Hematopoietic multipotent progenitor cell treated with erythropoietin and hydrocortisone succinate and interleukin-3 and kit ligand, for 15 days (in vitro differentiated cells): ENCODE results near the gene KATNB1.
"Not testable (repeated sequence)": the region's sequence is repeated elsewhere in the genome, so short reads cannot be mapped to it uniquely, and the experiment has no call there.

Source experiments
- DNase-seq: peaks from one replicate; pipeline ENCODE4 v3.0.0-alpha.2; 2015; ENCODE audit warnings: low spot score

Gene KATNB1

DNA sequence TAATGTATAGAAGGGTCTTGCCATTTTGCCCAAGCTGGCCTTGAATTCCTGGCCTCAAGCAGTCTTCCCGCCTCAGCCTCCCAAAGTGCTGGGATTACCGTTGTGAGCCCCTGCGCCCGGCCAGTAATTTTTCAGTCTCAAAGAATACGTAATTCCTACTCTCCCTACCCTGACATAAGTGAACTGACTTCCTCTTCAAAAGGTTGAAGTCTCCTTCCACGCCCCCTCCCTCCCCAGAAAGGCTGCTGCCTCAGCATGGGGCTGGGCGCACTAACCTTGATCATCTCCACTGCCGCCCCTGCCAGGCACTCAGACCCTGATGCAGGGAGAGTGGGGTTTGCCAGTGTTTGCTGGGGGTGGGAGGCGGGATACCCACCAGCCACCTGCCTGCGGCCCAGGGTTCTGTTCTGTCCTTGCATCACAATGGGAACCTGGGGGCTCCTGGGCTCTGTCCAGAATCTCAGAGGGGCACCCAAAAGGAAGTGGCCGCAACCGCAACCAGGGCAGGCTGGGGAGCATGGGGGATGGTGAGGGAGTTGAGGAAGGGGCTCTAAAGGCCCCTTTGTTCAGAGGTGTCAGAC, 39.2 kb downstream of the KATNB1 start:
- no peak for DNase-seq

DNA sequence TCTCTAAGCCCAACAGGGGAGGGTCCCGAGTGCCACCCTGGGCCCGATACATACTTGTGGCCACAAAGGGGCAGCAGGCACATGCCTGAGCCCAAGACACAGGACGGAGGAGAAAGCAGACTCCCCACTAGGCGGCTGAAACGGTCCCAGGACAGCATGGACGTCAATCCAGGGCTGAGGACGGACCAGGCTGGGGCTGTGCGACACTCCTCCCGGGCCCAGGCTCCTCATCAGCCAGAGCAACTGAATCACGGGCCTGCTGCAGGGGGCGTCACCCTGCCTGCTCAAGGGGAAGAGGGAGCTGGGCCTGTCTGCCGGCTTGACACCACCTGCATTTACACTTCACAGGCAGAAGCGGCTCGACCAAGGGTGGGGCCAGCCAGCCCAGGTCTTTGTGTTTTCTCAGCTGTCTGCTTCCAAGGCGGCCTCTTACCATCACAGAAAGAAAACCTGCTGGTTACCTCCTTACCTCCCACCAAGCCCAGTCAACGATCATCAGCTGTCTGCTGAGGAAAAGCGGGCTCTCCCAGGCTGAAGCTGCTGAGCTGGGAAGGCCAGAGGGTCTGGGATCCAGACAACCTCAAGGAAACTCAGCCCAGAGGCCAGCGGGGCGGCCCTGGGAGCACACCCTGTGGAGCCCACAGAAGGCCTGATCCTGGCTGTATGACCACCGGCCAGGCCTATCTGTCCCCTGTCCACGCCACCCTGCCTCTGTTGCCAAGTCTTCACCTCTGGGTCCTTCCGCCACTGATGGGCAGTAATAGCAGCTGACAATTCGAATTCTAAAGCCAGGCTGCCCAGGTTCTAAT, 40.3 kb downstream of the KATNB1 start:
- DNase-seq: no peak

- DNase-seq: no peak
Measured at GRCh38 chr16:57778658-57779057, 43.1 kb downstream of the KATNB1 start.

GRCh38 chr16:57779836-57780235, 44.3 kb downstream of the KATNB1 start:
- DNase-seq: not testable (repeated sequence)

DNA sequence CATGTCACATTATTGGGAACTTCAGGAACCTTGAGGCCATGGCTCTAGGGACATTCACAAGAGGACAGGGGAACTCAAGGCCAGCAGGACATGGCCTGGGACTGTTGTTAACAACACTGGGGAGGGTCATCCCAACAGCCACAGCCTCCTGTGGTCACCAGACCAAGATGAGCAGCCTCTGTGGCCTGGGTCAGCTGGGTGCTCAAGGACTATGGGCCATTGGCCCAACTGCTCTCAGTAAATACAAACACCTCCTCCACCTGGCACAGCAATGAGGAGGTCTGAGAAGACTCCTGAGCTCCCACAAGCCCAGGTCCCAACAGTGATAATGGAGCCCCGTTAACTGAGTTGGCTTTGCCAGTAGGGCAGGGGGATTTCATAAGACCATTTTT, 45.8 kb downstream of the KATNB1 start:
- no peak for DNase-seq

DNA sequence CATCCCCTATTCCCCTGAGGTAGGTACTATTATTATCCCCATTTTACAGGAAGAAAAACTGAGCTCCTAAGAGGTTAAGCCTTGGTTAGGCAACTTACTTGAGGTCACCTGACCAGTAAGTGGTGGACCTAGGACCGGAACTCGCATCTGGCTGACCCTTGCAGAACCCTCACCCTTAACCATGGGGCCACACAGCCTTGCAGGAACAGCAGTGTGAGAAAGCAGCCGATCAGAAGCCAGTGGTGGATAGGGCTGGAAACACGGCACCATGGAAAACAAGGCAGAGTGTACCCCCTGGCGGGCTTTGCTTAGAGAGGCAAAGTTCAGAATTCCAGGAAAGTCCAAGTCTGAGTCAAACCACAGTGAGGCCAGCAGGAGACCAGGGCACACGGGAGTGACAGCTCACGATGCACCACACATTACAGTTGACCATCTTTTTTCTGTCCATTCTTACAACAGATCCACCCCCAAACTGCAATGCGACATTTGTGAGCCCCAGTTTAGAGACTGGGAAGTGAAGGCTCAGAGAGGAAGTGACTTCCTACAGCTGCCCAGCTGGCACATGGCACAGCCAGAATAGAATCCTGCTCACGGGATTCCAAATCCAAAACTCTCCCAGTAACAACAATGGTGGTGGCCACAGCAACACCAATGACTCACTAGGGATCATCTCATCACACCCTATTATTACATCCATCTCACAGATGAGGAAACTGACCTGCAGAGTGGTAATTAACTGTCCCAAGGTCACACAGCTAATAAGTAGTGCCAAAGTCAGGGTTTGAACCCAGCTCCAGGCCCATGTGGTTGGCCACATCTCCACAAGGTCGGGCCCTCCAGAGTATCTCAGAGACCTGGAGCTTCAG, 46.4 kb downstream of the KATNB1 start:
- no peak for DNase-seq

DNA sequence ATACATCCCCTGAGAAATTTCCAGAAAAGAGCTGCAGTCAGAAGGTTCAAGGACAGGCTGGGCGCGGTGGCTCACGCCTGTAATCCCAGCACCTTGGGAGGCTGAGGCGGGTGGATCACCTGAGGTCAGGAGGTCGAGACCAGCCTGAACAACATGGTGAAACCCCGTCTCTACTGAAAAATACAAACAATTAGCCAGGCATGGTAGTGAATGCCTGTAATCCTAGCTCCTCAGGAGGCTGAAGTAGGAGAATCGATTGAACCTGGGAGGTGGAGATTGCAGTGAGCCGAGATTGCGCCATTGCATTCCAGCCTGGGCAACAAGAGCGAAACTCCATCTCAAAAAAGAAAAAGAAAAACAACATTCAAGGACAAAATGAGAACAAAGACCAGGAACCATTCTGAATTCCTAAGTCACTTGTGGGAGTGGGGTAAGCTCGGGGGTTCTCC, 47.1 kb downstream of the KATNB1 start:
- DNase-seq: not testable (repeated sequence)

DNA sequence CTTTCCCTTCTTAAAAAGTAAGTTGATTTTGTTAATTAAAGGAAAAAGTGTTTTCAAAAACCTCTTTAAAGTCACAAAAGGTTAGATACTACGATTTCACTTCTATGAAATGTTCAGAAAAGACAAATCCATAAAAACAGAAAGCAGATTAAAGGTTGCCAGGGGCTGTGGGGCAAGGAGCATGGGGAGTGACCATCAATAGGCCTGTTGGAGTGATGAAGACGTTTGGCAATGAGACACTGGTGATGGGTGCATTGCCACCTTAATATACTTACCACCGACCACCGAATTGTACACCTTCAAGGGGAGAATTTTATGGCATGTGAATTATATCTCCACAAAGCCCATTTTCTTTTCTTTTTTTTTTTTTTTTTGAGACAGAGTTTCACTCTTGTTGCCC, 47.5 kb downstream of the KATNB1 start:
- no peak for DNase-seq

DNA sequence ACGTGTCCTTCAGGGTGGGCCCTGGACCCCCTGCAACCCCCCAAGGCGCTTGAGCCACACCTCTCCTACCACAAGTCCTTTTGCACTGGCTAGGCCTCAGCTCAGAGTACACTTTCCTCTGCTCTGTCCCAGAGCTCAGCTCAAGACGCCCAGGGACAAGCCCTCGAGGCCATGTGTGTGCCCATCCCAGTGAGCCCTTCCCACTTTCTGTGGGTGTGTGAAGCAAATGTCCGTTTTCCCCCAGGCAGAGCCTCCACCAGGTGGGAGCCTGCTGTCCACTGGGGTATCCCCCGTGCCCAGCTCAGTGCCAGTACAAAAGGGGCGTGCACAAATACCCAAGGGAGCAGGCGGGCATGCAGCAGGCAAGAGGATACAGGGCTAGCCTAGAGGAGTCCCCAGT, 48.3 kb downstream of the KATNB1 start:
- DNase-seq: no peak

- no peak for DNase-seq
Measured at GRCh38 chr16:57784334-57784733, 48.8 kb downstream of the KATNB1 start.

DNA sequence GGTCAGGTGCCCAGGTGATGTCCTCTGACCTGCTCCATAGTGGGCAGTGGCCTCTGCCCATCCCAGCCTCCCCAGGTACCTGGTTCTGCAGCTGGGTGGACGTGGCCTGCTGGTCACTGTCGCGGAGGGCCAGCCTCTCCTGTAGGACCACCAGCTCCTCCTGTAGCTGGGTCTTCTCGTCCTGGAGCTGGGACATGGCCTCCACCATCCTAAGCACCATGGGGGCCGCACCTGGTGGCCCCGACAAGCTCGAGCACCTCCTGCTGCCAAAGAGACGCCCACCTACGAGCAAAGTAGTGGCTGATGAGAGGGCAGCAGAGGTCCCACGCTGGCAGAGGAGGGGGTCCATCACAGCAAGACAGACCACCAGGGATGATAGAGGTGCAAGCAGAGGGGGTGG, 49.8 kb downstream of the KATNB1 start:
- DNase-seq: no peak

DNA sequence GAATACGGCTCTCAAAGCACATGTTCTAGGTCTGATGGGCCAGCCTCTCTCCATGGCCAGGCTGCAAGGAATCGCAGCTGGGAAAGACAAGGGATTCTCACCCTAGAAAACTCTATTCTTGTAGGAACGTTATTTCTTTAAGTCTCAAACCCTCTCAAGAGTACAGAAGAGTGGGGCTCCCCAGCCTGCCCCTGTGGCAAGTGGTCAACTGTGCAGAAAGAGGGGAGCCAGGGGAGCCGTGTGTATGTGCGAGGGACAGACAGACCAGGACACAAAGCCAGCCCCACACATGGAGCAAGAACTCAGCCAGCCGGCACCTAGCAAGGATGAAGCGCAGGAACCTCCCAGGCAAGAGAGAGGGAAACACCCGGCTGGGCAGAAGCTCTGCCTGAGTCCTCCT, 50.4 kb downstream of the KATNB1 start:
- no peak for DNase-seq

DNA sequence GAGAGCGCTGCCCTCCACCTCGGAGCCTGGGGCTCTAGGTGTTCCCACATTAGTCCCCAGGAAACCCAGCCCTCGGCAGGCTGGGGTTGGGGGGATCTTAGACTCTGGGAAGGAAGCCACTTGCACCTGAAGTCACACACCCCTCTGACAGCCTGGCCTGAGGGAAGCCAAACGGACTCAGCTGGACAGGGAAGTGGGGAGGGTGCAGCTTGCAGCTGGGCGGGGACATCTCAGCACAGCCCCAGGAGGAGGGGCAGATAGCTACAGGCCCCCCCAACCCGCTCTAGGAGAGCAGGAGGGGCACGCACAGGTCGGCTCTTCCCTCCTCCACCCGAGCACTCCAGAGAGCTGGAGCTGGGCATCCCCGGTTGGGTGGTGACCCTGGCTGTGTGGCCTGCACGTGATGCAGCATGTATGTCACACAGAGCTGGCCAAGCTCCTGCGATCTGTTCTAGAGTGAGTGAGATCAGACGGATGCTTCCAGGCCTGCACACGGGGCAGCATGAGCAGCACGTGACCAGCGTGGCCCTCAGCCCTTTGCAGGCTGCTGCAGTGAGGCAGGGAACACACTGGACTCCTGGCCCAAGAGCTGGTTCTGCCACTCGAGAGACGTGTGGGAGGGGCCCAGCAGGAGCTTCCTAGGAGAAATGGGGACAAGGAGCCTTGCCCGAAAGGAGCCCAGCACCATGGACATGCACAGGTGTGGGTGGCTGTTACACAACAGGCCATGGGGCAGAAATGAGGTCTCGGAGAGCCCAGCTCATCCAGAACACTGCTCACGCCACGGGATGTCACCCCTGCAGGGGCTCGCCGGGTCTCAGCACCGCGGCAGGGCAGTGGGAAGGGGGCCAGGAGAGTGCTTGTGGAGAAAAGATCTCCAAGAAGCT, 51.3 kb downstream of the KATNB1 start:
- no peak for DNase-seq

GRCh38 chr16:57787519-57787905, 51.9 kb downstream of the KATNB1 start:
- no peak for DNase-seq

GRCh38 chr16:57788252-57788841, 52.8 kb downstream of the KATNB1 start:
- DNase-seq: no peak

- no peak for DNase-seq
Measured at GRCh38 chr16:57788951-57789350, 53.4 kb downstream of the KATNB1 start.

DNA sequence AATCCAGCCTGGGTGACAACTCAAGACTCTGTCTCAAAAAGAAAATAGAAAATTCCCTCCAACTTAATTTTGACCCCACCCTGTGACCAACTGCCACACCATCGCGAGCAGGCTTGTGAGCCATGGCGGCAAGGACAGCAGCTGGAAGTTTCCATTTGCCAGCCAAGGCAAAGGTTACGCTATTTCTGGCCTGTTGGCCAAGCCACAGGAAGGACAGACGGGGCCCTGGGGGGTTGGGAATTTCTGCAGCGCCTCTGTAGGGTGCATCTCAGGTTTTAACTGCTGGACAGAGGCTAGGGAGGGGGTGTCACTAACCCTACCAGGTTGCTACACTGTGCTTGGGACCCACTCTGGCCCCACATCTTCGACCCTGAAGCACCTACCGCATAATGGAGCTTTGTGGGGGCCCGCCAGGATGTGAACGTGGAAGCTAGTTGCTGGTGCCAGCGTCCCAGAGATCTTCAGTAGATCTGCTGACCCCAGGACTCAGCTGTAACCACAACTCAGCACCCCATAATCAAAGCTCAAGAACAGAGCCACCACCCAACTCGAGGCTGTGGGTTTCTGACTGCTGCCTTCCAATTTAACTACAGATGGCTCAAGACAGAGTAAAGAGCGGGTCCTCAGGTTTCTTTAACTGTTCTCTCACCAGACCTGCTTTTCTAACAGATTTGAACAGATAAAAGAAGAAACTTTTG, 55.8 kb downstream of the KATNB1 start:
- no peak for DNase-seq

DNA sequence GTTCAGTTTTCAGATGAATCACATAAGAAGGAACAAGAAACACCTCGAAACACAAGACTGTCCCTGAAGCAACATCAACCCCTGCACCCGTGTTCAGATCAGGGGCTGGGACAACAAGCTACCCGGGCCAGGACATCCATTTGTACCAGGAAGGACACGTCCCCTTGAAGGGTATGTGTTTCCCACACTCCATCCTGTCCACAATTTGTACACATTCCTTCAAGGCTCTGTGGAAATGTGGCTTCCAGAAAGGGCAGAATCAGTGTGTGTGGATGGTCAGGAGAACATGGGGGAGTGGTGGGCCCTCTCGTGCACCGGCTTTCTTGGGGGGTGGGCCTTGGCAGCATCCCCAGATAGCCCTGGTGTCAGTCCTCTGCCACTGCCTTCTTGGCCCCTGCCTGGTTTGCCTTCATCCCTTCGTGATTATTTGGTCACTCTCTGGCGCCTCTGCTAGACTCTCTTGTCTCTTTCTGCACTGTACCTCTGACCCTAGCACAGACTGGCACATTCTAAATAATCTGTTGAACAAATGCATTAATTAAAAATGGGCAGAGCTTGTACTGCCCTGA, 56.4 kb downstream of the KATNB1 start:
- no peak for DNase-seq

GRCh38 chr16:57794849-57795430, 59.4 kb downstream of the KATNB1 start:
- DNase-seq: no peak

- peak; percentile 33 for DNase-seq
Measured at GRCh38 chr16:57795431-57795878, 59.9 kb downstream of the KATNB1 start.
